ES-I3 (cell line): ENCODE results near the gene LRRC4C.

Source experiments
- H3K36me3 ChIP-seq: 2 replicates; pipeline ENCODE4 v1.6.1; 2013; ENCODE audit warnings: mild to moderate bottlenecking, low read length, control low read depth, moderate library complexity; ENCODE audit not compliant: insufficient read depth
- H3K4me1 ChIP-seq: 2 replicates; pipeline ENCODE4 v1.6.1; 2013; ENCODE audit warnings: mild to moderate bottlenecking, control low read depth, low read length; ENCODE audit not compliant: insufficient read depth
- H3K9ac ChIP-seq: 2 replicates; pipeline ENCODE4 v1.6.1; 2013; ENCODE audit warnings: low read depth, mild to moderate bottlenecking, low read length, moderate library complexity
- H3K9me3 ChIP-seq: 2 replicates; pipeline ENCODE4 v1.6.1; 2013; ENCODE audit warnings: mild to moderate bottlenecking, low read length, moderate library complexity; ENCODE audit not compliant: control insufficient read depth, insufficient read depth

The LRRC4C gene

DNA sequence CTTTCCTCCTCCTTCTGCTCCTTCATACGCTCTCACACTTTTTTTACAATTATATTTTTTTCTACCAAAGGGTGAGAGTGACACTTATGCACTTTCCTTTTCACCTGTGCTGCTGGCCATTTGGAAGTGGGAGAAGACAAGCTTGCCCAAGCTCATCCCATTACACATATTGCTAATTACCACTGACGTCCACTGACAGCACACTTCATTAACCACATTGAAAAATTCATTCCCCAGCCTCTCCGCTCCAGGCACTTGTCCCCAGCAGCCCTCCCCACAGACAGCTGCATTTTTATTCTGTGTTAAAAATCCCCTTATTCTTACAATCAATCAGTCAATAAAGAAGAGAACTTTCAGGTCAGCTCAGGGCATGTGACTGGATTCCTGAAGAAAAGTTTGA is 175.1 kb downstream of the LRRC4C start:
- H3K4me1 ChIP-seq = peaks cover 3% of the 10 kb centered on the region; the same call in 1 of the 2 replicates
- no peak overlapping the region for H3K9ac ChIP-seq
- H3K36me3 ChIP-seq = no peaks in the 10 kb centered on the region
- H3K9me3 ChIP-seq = no peaks in the 10 kb centered on the region

DNA sequence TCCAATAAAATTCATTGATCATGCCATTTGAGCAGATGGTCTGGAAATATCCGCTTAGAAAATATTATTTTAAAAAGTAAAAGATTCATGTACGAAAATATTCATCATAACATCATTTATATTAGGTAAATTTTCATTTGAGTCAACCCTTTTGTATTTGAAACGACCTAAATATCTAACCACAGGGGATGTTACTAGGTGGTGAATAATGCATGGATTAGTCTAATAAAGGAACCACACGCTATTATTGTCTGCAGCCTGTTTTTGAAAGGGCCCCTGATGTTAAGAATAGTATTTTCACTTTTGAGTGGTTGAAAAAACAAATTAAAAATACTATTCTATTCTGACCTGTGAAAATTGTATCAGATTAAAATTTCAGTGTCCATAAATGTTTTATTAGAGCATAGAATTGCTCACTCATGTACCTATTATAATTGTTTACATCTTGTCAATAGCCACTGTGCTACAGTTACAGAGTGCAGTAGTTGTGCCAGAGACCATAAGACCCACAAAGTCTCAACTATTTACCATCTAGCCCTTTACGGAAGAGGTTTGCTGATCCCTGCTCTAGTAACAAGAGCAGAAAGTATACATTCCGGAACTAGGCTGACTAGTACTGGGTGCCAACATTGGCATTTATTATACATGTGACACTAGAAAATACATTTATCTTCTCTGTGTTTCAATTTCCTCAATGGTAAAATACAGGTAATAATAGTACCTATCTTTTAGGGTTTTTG is 176.1 kb downstream of the LRRC4C start:
- Histone ChIP-seq H3K9me3 (no peaks in the 10 kb centered on the region), H3K4me1 (peaks cover 3% of the 10 kb centered on the region; the same call in 1 of the 2 replicates), H3K36me3 (no peaks in the 10 kb centered on the region), H3K9ac (no peak overlapping the region)

DNA sequence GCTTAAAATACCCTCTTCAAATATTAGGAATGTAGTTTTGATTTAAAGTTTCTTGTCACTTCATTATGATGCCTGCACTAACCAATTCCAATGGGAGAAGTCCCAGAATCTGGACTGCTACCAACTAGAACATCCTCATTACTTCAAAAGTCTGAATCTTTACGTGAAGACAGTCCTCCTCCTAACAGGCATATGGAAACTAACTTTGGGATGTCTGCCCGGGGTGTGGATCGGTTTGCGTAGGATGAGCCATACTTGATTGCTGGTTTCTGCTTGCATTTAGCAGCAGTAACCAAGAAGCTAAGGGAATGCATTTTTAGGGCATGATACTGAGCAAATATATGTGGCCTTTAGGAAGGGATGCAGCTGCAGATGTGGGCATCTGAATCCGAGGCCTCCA is 177.1 kb downstream of the LRRC4C start:
- Histone ChIP-seq H3K9ac (no peak overlapping the region), H3K36me3 (no peaks in the 10 kb centered on the region), H3K4me1 (peaks cover 3% of the 10 kb centered on the region; the same call in 1 of the 2 replicates), H3K9me3 (no peaks in the 10 kb centered on the region)

DNA sequence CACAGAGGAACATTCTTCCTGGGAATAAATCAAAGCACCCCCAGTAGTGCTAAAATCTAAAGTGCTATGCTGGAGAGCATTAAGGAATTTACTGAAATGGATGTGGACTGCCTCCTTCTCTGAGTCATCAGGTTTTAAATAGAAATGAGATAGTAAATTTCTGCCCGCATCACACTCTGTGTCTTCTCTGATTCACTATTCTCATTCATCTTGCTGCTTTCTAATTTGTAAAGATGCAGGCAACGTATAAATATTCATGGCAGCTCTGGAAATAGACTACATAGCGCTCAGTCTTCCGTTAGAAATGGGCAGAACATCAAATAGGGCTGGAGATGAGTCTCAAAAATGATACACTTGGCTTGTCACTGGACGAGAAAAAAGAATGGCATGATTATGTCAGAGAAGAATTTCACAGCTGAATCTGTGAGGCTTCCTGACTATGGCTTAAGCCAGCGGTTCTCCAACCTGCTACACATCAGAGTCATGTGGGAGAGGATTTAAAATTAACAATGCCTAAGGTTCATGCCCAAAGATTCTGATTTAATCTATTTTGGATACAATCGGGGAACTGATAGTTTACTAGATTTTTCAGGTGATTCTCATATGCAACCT is 178.2 kb downstream of the LRRC4C start:
- Histone ChIP-seq H3K9me3 (no peaks in the 10 kb centered on the region), H3K36me3 (no peaks in the 10 kb centered on the region), H3K9ac (no peak overlapping the region), H3K4me1 (peaks cover 3% of the 10 kb centered on the region; the same call in 1 of the 2 replicates)

DNA sequence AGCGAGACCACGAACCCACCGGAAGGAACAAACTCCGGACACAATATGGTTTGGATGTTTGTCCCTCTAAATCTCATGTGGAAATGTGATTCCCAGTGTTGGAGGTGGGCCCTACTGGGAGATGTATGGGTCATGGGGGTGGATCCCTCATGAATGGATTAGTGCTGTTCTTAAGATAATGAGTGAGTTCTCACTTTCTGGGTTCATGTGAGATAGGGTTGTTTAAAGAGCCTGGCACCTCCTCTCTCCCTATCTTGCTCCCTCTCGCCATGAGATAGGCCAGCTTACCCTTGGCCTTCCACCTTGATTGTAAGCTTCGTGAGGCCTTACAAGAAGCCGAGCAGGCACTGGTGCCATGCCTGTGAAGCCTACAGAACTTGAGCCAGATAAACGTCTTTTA is 184.6 kb downstream of the LRRC4C start:
- H3K4me1 ChIP-seq = no peaks in the 10 kb centered on the region

DNA sequence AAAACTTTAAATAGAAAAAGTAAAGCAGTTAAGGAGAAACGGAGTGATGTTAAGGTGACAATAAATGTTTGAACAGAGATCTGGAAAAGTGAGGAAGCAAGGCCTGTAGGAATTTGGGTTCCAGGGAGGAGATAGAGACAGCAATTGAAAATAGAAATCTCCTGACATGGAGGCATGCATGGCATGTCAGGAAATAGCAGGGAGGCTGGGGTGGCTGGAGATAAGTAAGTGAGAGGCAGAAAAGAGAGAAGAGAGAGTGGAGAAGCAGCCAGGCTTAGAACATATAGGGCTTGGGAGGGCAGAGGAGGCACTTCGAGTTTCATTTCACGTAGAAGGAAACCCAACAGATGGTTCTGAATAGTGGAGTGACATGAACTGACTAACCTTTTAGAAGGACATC is 185.5 kb downstream of the LRRC4C start:
- no peaks in the 10 kb centered on the region for H3K4me1 ChIP-seq

More for the DNA sequence above, 184.6 kb downstream of the LRRC4C start:
- Histone ChIP-seq H3K36me3 (no peaks in the 10 kb centered on the region), H3K9ac (no peak overlapping the region), H3K9me3 (no peaks in the 10 kb centered on the region)

DNA sequence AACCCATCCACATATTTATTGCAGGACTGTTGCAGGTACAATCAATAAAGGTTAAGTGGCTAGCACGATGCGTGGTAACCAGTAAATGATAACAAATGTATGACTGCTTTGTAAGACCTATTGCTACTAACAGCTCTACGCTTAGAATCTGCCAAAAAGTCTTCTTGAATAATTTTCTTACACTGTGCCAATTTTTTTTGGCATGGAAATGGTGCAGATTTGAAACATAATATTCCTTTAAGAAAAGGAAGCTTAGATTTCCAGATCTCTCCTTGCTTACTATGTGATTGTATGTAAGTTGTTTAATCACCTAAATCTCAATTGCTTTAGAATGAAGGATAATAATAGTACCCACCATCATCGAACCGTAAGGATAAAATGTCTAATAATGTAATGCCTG is 192.0 kb downstream of the LRRC4C start:
- H3K9ac ChIP-seq = no peak overlapping the region
- no peaks in the 10 kb centered on the region for H3K9me3 ChIP-seq
- H3K36me3 ChIP-seq = no peaks in the 10 kb centered on the region
- H3K4me1 ChIP-seq = no peaks in the 10 kb centered on the region

More for the DNA sequence above, 185.5 kb downstream of the LRRC4C start:
- Histone ChIP-seq H3K9ac (no peak overlapping the region), H3K9me3 (no peaks in the 10 kb centered on the region), H3K36me3 (no peaks in the 10 kb centered on the region)

DNA sequence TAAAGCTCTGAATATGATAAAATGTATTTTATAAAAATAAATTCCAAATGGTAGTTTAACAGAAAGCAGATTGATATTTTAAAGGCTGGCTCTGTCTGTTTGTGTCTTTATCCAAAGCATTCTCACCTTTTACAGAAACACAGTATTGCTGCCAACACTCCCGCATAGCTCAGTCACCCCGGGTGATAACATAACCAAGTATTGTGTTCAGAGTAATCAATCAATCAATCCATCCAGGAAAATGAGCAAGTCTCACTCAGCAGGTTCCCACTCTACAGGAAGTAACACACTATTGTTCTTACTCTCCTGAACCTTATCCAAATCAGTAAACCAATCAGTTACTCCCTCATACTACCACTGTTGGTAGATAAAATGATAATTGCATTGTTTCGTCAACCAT is 203.4 kb downstream of the LRRC4C start:
- no peaks in the 10 kb centered on the region for H3K4me1 ChIP-seq
- no peaks in the 10 kb centered on the region for H3K36me3 ChIP-seq
- no peaks in the 10 kb centered on the region; the same call in 1 of the 2 replicates for H3K9me3 ChIP-seq
- H3K9ac ChIP-seq = no peak overlapping the region

DNA sequence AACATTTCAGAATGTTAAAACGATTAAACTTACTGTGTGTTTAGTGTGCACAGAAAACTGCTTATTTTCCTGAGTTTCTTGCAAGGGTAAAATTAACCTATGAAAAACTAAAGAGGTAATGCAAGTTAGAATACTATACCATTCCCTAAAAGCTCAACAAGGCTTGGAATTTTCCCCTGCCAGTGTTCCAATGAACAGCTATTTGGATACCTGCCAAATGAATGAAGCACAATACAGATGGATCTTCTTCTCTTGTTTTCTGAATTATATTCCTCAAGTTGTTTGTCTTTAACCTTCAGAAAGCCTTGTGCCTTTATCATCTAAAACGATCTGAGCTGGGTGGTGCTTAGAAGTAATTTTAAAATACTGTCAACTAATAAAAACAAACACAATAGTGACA is 204.5 kb downstream of the LRRC4C start:
- Histone ChIP-seq H3K4me1 (no peaks in the 10 kb centered on the region), H3K36me3 (no peaks in the 10 kb centered on the region), H3K9me3 (no peaks in the 10 kb centered on the region; the same call in 1 of the 2 replicates), H3K9ac (no peak overlapping the region)

DNA sequence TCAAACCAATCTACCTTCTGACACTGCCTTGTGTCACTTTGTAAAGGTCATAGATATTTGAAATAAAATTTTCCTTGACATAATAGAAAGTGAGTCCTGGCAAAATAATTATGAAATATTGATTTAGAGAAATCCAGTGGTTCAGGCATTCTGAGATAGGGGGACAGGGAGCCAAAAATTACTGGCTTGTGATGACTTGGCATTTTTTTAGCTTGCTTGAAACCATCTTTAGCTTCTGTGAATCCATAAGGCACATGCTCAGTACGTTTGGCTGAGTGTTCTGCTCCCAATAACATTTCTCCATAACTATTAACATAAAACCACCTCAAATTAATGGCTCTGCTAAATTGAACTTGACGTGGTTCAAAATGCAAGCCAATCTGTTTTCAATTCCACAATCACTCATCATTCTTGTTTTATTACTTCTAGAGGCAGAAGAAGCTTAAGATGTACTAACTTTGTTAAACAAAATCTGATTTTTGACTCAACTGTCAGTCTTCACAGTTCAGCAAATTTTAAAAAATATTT is 209.0 kb downstream of the LRRC4C start:
- no peaks in the 10 kb centered on the region for H3K4me1 ChIP-seq
- H3K9me3 ChIP-seq = no peaks in the 10 kb centered on the region; the same call in 1 of the 2 replicates
- no peak overlapping the region for H3K9ac ChIP-seq

DNA sequence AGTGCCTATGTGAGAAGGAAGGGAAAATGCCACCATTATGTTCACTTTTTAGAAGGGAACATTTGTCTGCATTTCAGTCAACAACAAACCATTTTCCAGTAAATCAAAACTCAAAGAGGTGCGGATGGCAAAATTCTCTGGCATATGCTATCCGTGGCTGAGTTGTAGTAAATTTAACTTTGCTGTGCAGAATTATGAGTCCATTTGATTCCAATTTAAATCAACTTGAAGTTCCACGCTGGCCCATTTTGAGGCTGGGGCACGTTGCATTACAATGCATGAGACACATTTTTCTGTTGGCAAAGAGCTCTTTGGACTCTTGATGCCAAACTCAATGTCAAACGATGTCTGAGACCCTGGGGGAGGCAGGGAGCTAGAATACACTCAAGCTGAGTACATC is 211.8 kb downstream of the LRRC4C start:
- no peaks in the 10 kb centered on the region; the same call in 1 of the 2 replicates for H3K9me3 ChIP-seq
- no peak overlapping the region for H3K9ac ChIP-seq
- H3K4me1 ChIP-seq = no peaks in the 10 kb centered on the region
- no peaks in the 10 kb centered on the region for H3K36me3 ChIP-seq

More for the DNA sequence above, 209.0 kb downstream of the LRRC4C start:
- no peaks in the 10 kb centered on the region for H3K36me3 ChIP-seq

DNA sequence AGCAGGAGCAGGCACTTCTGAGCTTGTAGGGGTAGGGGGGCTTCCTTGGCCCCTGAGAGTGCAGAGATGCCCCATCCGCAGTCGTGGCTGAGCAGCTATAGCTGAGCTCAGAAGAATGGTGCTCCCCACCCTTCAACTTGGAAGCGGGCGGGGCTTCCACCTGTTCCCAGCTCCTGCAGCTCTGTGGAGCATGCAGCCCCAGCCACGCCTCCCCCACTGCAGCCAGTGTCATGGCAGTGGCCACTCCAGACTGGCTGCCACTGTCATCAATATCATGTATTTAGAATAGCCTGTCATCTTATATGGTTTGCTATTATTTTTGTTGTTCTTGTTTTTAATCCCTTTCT is 213.1 kb downstream of the LRRC4C start:
- no peaks in the 10 kb centered on the region for H3K9me3 ChIP-seq
- no peak overlapping the region for H3K9ac ChIP-seq
- H3K4me1 ChIP-seq = no peaks in the 10 kb centered on the region
- H3K36me3 ChIP-seq = no peaks in the 10 kb centered on the region

DNA sequence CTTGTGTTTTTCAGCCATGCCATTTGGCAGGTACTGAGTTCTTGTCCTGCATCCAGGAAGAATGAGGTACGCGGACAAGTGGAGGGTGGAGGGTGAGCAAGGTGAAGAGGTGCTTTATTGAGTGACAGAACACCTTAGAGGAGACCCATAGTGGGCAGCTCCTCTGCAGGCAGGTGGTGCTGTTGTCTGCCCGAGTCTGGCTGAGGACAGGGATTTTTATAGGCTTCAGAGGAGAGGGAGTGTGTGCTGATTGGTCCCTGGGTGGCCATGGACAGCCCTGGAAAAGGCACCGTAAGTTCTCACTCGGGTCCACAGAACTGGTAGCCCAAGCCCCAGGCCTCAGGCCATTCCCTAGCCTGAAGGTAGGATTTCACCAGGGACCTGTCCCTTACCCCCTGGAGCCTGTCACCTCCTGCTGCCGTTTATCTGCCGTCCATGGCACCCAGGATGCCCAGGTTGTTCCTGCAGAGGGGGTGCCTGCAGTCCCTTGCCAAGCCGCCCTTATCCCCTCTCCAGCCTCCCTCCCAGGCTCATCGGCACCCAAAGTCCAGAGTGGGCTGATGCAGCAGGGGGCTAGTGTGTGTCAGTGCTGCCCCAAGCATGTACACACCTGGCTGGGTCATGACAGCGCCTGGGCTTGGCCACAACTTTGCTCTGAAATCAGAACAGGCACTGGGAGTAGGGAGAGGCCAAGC is 213.6 kb downstream of the LRRC4C start:
- H3K9me3 ChIP-seq = no peaks in the 10 kb centered on the region
- H3K9ac ChIP-seq = no peak overlapping the region
- H3K36me3 ChIP-seq = no peaks in the 10 kb centered on the region
- no peaks in the 10 kb centered on the region for H3K4me1 ChIP-seq

DNA sequence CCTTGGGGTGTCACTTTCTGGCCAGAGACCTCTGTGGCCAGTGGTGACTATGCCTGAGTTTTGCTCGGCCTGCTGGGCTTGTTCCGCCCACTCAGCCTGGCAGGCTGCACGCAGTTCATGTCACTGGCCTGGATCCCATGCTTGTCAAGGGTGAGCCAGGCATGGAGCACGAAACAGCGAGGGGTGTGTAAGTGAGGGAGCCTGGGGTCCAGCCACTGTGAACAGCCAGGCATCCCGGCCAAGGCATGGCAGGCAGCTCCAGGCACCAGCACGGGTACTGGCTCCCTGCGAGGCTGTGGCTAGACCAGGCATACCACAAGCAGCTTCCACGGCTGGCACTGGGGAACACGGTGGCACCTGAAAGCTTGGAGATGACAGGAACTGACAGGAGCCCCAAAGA is 214.3 kb downstream of the LRRC4C start:
- H3K9me3 ChIP-seq = no peaks in the 10 kb centered on the region
- no peak overlapping the region for H3K9ac ChIP-seq
- no peaks in the 10 kb centered on the region for H3K36me3 ChIP-seq
- no peaks in the 10 kb centered on the region for H3K4me1 ChIP-seq
